BJ (cell line): Measurements from ENCODE around the gene GSTO1. TPM values are rescaled to one million over a fixed set of nuclear protein-coding genes. Genes with fewer than 3 reads are reported as not detected.

Source experiments
- CTCF ChIA-PET: fragments of 350-600 bp; formaldehyde crosslinking; extraction: SDS; loops from one replicate; lab custom pipeline; 2021; ENCODE audit warnings: antibody characterized with exemption, inconsistent platforms; lab: Yijun Ruan, JAX
- POLR2A ChIA-PET: fragments of 300-600 bp; sonication (Branson Sonifier 250); formaldehyde crosslinking; extraction: SDS; loops from one replicate; lab custom pipeline; 2021; ENCODE audit warnings: antibody characterized with exemption; lab: Charles Lee
- DNase-seq: peaks from one replicate; pipeline ENCODE4 v3.0.0-alpha.2; 2011; ENCODE audit warnings: low read depth
- H3K27me3 ChIP-seq: 2 replicates; pipeline ENCODE4 v1.6.0; 2011; ENCODE audit warnings: low read length; ENCODE audit not compliant: control insufficient read depth, insufficient read depth
- H3K36me3 ChIP-seq: 2 replicates; pipeline ENCODE4 v1.5.1; 2011; ENCODE audit warnings: low read length; ENCODE audit not compliant: control insufficient read depth, insufficient read depth
- H3K4me3 ChIP-seq: 2 replicates; pipeline ENCODE4 v1.5.1; 2011; ENCODE audit warnings: low read depth, mild to moderate bottlenecking, control low read depth, low read length
- polyA plus RNA-seq: library from polyadenylated mRNA; depleted of rRNA; stranded (reverse); fragments of >200 nt; gene quantifications from 2 replicates; pipeline ENCODE4 v1.2.3, GENCODE V29; 2011
- TF ChIP-seq, protein P1 (sequence below): IDR thresholded peaks from 2 replicates; pipeline ENCODE4 v1.5.1; 2011; ENCODE audit warnings: low read depth, mild to moderate bottlenecking, control low read depth, inconsistent platforms, low read length, moderate library complexity; ENCODE audit not compliant: insufficient read depth

Gene GSTO1
- polyA plus RNA-seq, 1 experiment, result 79.3 TPM

- ChIA-PET POLR2A (interaction anchor here (0.6 to 1.2 kb wide), 2 partner anchors 63 to 497 kb away, joined by 3 to 4 read pairs; partner anchors contain the start of gene ITPRIP), CTCF (interaction anchor here (0.7 to 9.2 kb wide), 24 partner anchors 10 to 387 kb away, joined by 3 to 154 read pairs (median 6); partner anchors contain the start of genes CFAP58 and GSTO1)
- TF ChIP-seq, protein P1, sequence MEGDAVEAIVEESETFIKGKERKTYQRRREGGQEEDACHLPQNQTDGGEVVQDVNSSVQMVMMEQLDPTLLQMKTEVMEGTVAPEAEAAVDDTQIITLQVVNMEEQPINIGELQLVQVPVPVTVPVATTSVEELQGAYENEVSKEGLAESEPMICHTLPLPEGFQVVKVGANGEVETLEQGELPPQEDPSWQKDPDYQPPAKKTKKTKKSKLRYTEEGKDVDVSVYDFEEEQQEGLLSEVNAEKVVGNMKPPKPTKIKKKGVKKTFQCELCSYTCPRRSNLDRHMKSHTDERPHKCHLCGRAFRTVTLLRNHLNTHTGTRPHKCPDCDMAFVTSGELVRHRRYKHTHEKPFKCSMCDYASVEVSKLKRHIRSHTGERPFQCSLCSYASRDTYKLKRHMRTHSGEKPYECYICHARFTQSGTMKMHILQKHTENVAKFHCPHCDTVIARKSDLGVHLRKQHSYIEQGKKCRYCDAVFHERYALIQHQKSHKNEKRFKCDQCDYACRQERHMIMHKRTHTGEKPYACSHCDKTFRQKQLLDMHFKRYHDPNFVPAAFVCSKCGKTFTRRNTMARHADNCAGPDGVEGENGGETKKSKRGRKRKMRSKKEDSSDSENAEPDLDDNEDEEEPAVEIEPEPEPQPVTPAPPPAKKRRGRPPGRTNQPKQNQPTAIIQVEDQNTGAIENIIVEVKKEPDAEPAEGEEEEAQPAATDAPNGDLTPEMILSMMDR, result peak; percentile 97
- no peaks in the 10 kb centered on the region for H3K36me3 ChIP-seq
- no peak for DNase-seq
- peak overlapping the region; percentile 29 for H3K4me3 ChIP-seq
- no peaks in the 10 kb centered on the region for H3K27me3 ChIP-seq
Observed at GRCh38 chr10:104274762-104275721, 20.4 kb downstream of the GSTO1 start.

DNA sequence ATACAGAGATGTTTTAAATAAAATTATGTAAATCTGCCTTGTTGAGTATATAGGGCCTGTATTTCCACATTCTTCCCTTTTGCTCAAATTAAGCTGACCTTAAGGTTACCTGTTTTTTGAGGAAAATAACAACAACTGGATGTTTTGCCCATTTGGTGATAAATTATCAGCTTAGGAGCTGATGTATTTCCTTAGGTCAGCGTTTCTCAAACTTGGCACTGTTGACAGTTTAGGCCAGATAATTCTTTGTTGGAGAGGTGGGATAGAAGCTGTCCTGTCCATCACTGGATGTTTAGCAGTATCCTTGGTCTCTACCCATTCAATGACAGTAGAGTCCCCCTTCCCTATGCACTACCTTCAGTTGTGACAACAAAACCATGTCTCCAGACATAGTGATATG, 21.5 kb downstream of the GSTO1 start:
- ChIA-PET POLR2A (no interaction called here), CTCF (interaction anchor here (0.6 to 9.2 kb wide), 11 partner anchors 12 to 80 kb away, joined by 4 to 154 read pairs (median 11); partner anchors contain the start of genes CFAP58 and GSTO1)
- TF ChIP-seq, protein P1, result no peak
- Histone ChIP-seq H3K36me3 (no peaks in the 10 kb centered on the region), H3K27me3 (no peaks in the 10 kb centered on the region), H3K4me3 (no peak overlapping the region)
- DNase-seq, result no peak

GRCh38 chr10:104277785-104278184, 23.1 kb downstream of the GSTO1 start:
- POLR2A ChIA-PET, result no interaction called here
- no peak for DNase-seq
- TF ChIP-seq, protein P1, result no peak
- Histone ChIP-seq H3K4me3 (no peak overlapping the region), H3K36me3 (no peaks in the 10 kb centered on the region), H3K27me3 (no peaks in the 10 kb centered on the region)
- CTCF ChIA-PET, result interaction anchor here (2.4 to 9.2 kb wide), 3 partner anchors 10 to 76 kb away, joined by 11 to 154 read pairs (median 20); partner anchors contain the start of gene CFAP58

GRCh38 chr10:104279550-104280259, 25.0 kb downstream of the GSTO1 start:
- ChIA-PET CTCF (interaction anchor here (1.2 to 9.2 kb wide), 4 partner anchors 8 to 567 kb away, joined by 3 to 154 read pairs (median 12); partner anchors contain the start of gene CFAP58), POLR2A (no interaction called here)
- no peaks in the 10 kb centered on the region for H3K36me3 ChIP-seq
- DNase-seq, result no peak
- no peaks in the 10 kb centered on the region for H3K27me3 ChIP-seq
- TF ChIP-seq, protein P1, result no peak
- no peak overlapping the region for H3K4me3 ChIP-seq

- no peak for DNase-seq
- ChIA-PET CTCF (interaction anchor here (1.9 to 9.2 kb wide), 3 partner anchors 6 to 68 kb away, joined by 11 to 154 read pairs (median 15); no protein-coding TSS in a partner anchor), POLR2A (no interaction called here)
- Histone ChIP-seq H3K4me3 (no peak overlapping the region), H3K36me3 (no peaks in the 10 kb centered on the region), H3K27me3 (no peaks in the 10 kb centered on the region)
- TF ChIP-seq, protein P1, result no peak
Observed at GRCh38 chr10:104281694-104282093, 27.0 kb downstream of the GSTO1 start.
